ENCODE data around the gene DHX9. TPM values are rescaled to one million over a fixed set of nuclear protein-coding genes. Genes with fewer than 3 reads are reported as not detected.

Gene DHX9
- total and polyA plus RNA-seq, 10 of the 15 experiments (the other 5 are each of a cell fraction or from before 2014, with no cell fraction given): 90.7 to 234 (median 217) TPM

DNA sequence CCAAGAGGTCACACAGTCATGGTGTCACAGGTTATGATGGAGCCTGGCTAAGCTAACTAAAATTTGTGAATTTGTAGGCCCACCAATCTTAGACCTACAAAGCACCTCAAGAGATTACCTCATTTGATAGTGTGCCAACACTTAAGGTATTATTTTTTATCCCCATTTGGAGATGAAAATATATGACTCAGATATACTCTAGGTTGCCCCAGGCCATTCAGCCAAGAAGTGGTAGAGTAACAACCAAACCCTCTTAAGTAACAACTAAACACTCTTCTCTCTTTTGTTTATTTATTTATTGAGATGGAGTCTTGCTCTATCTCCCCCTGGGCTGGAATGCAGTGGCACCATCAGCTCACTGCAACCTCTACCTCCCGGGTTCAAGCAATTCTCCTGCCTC is 35.3 kb upstream of the DHX9 start:
- no peak overlapping the region for H3K4me3 ChIP-seq
- BruUV-seq (replicated peaks): no TSS peak
- H2AFZ ChIP-seq (ENCODE audit: control insufficient read depth, low read depth, low read length): no peak overlapping the region
- ATAC-seq (no peak), DNase-seq (ENCODE audit: low read depth, low spot score) (no peak), FAIRE-seq (no peak)
- H3K9ac ChIP-seq (ENCODE audit: control insufficient read depth, insufficient read depth, low read length): no peak overlapping the region
- intact Hi-C loops (cut with micrococcal nuclease; ENCODE audit: unreplicated experiment) (no loop called here), in situ Hi-C loops (cut with MboI) (no loop called here)
- ChIA-PET RAD21 (ENCODE audit: unreplicated experiment) (no interaction called here), POLR2A (no interaction called here), SMC1A (ENCODE audit: uncharacterized antibody, unreplicated experiment) (interaction anchor here (1.0 kb wide), 1 partner anchor 26 kb away, joined by 3 read pairs; no protein-coding TSS in a partner anchor), CTCF (no interaction called here)
- no peaks in the 10 kb centered on the region for H3K79me2 ChIP-seq (ENCODE audit: control insufficient read depth, insufficient read depth, low read length)
- H3K4me1 ChIP-seq (ENCODE audit: control insufficient read depth, insufficient read depth, low read length): no peaks in the 10 kb centered on the region
- H3K27me3 ChIP-seq (replicated peaks in 1 of 2; ENCODE audit: control insufficient read depth in 2 of 2, insufficient read depth in 2 of 2, low read length in 1 of 2): no peaks in the 10 kb centered on the region
- H3K9me3 ChIP-seq (replicated peaks; ENCODE audit: control insufficient read depth, insufficient read depth, low read length): no peaks in the 10 kb centered on the region
- no peak overlapping the region for H3K27ac ChIP-seq (ENCODE audit: control insufficient read depth, insufficient read depth)
- H3K36me3 ChIP-seq (ENCODE audit: control insufficient read depth in 2 of 2, insufficient read depth in 2 of 2, low read length in 1 of 2): no peaks in the 10 kb centered on the region
- 68% methylated on average over 1 of the region's 1 CpG for WGBS (ENCODE audit: insufficient coverage, insufficient replicate concordance, low lambda C conversion rate, missing lambda C conversion rate)
- H3K4me2 ChIP-seq (ENCODE audit: control insufficient read depth, insufficient read depth): no peak overlapping the region
- no peaks in the 10 kb centered on the region for H4K20me1 ChIP-seq (ENCODE audit: control insufficient read depth, insufficient read depth)
- TF ChIP-seq, protein P1, sequence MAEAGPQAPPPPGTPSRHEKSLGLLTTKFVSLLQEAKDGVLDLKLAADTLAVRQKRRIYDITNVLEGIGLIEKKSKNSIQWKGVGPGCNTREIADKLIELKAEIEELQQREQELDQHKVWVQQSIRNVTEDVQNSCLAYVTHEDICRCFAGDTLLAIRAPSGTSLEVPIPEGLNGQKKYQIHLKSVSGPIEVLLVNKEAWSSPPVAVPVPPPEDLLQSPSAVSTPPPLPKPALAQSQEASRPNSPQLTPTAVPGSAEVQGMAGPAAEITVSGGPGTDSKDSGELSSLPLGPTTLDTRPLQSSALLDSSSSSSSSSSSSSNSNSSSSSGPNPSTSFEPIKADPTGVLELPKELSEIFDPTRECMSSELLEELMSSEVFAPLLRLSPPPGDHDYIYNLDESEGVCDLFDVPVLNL (IDR thresholded peaks at IDR 0.05; ENCODE audit: low read depth, low read length): no peak
- no peak for TF ChIP-seq SKIL (IDR thresholded peaks at IDR 0.05; ENCODE audit: low read depth, poor library complexity, severe bottlenecking)
- no peak for TF ChIP-seq TCF3 (IDR thresholded peaks at IDR 0.05; ENCODE audit: borderline replicate concordance, insufficient read depth, low read depth, low read length)
- TF ChIP-seq FOS (IDR thresholded peaks at IDR 0.05; ENCODE audit: borderline replicate concordance, extremely low read depth, insufficient read length): no peak
- no peak for TF ChIP-seq ZNF24 (IDR thresholded peaks at IDR 0.05)
- no peak for TF ChIP-seq PML (IDR thresholded peaks at IDR 0.05; ENCODE audit: low read length)
